ENCODE data around the gene MAML3.

The MAML3 gene

GRCh38 chr4:139728840-139729239, 425.1 kb downstream of the MAML3 start:
- no peak for TF ChIP-seq CTCF (IDR thresholded peaks at IDR 0.05; ENCODE audit: insufficient read depth, low read length, missing control alignments)
- POLR2A ChIA-PET, result no interaction called here
- H3K4me3 ChIP-seq (ENCODE audit: low read depth, low read length), result no peak overlapping the region
- CTCF ChIA-PET, result no interaction called here
- DNase-seq (ENCODE audit: low read depth, low spot score), result no peak

GRCh38 chr4:139728146-139728545, 425.8 kb downstream of the MAML3 start:
- POLR2A ChIA-PET, result no interaction called here
- H3K4me3 ChIP-seq (ENCODE audit: low read depth, low read length), result no peak overlapping the region
- DNase-seq (ENCODE audit: low read depth, low spot score), result no peak
- no peak for TF ChIP-seq CTCF (IDR thresholded peaks at IDR 0.05; ENCODE audit: insufficient read depth, low read length, missing control alignments)
- CTCF ChIA-PET, result interaction anchor here (1.1 kb wide), 1 partner anchor 12 kb away, joined by 3 read pairs; no protein-coding TSS in a partner anchor

- TF ChIP-seq CTCF (IDR thresholded peaks at IDR 0.05; ENCODE audit: insufficient read depth, low read length, missing control alignments), result no peak
- ChIA-PET CTCF (interaction anchor here (0.8 kb wide), 1 partner anchor 286 kb away, joined by 3 read pairs; no protein-coding TSS in a partner anchor), POLR2A (no interaction called here)
- no peak overlapping the region for H3K4me3 ChIP-seq (ENCODE audit: low read depth, low read length)
- no peak for DNase-seq (ENCODE audit: low read depth, low spot score)
These were observed 427.4 kb downstream of the MAML3 start for GRCh38 chr4:139726615-139727014.

- no peak for TF ChIP-seq CTCF (IDR thresholded peaks at IDR 0.05; ENCODE audit: insufficient read depth, low read length, missing control alignments)
- H3K4me3 ChIP-seq (ENCODE audit: low read depth, low read length), result no peak overlapping the region
- POLR2A ChIA-PET, result no interaction called here
- CTCF ChIA-PET, result interaction anchor here (1.0 kb wide), 1 partner anchor 9 kb away, joined by 3 read pairs; no protein-coding TSS in a partner anchor
- DNase-seq (ENCODE audit: low read depth, low spot score), result no peak
These were observed 428.7 kb downstream of the MAML3 start for GRCh38 chr4:139725236-139725635.

GRCh38 chr4:139721789-139722188, 432.2 kb downstream of the MAML3 start:
- CTCF ChIA-PET, result no interaction called here
- no peak for DNase-seq (ENCODE audit: low read depth, low spot score)

GRCh38 chr4:139720806-139721205, 433.2 kb downstream of the MAML3 start:
- no peak overlapping the region for H3K4me3 ChIP-seq (ENCODE audit: low read depth, low read length)
- ChIA-PET CTCF (no interaction called here), POLR2A (interaction anchor here (0.6 kb wide), 1 partner anchor 181 kb away, joined by 3 read pairs; no protein-coding TSS in a partner anchor)
- TF ChIP-seq CTCF (IDR thresholded peaks at IDR 0.05; ENCODE audit: insufficient read depth, low read length, missing control alignments), result no peak
- DNase-seq (ENCODE audit: low read depth, low spot score), result no peak

More at GRCh38 chr4:139721789-139722188, 432.2 kb downstream of the MAML3 start:
- H3K4me3 ChIP-seq (ENCODE audit: low read depth, low read length), result no peak overlapping the region
- POLR2A ChIA-PET, result no interaction called here
- no peak for TF ChIP-seq CTCF (IDR thresholded peaks at IDR 0.05; ENCODE audit: insufficient read depth, low read length, missing control alignments)

Measured in AG04449 (cell line).